Breast epithelium (tissue), 3 donors: ENCODE data around the gene CSMD2.

Experiments
- CTCF ChIP-seq, 3 donors: fragments of 450-650 bp; IDR thresholded peaks; one replicate each; pipeline ENCODE4 v1.5.1; 2016 to 2017; ENCODE audit warnings: antibody characterized with exemption in 3 of 3, mild to moderate bottlenecking in 3 of 3, moderate library complexity in 3 of 3
- POLR2AphosphoS5 ChIP-seq, 3 donors: sonication (generic); formaldehyde crosslinking; IDR thresholded peaks; one replicate each; pipeline ENCODE4 v1.6.1; 2017; ENCODE audit warnings: antibody characterized with exemption in 3 of 3

- TF ChIP-seq CTCF (IDR thresholded peaks at IDR 0.05) (no peak), POLR2AphosphoS5 (IDR thresholded peaks at IDR 0.05) (no peak)
Observed at GRCh38 chr1:33970148-33970825, 194.7 kb downstream of the CSMD2 start.
